Upper lobe of left lung (tissue), 6 donors: Measurements from ENCODE around the gene BICRA. TPM values are rescaled to one million over a fixed set of nuclear protein-coding genes. Genes with fewer than 3 reads are reported as not detected.
A peak's percentile ranks its signal among the peaks of the same experiment; 100 is the strongest.

Experiments used
- ATAC-seq, 2 donors: fragments of 200-7000 bp; cut with Tn5 transposase; one replicate each; pipeline ENCODE4 v1.9.1; 2022; ENCODE audit warnings: mild to moderate bottlenecking in 2 of 2, moderate library complexity in 2 of 2; ENCODE audit not compliant: low FRiP score in 2 of 2
- DNase-seq, 2 donors: peaks; one replicate each; pipeline ENCODE4 v3.0.0-alpha.2; 2019 to 2020
- H3K27ac ChIP-seq, 4 donors: fragments of 200-600 bp; sonication (generic); one replicate each; pipeline ENCODE4 v1.5.1; 2016 to 2019
- H3K27me3 ChIP-seq, 4 donors: fragments of 200-600 bp; sonication (generic); one replicate each; pipeline ENCODE4 v1.5.1; 2017 to 2019
- H3K36me3 ChIP-seq, 4 donors: fragments of 200-600 bp; sonication (generic); one replicate each; pipeline ENCODE4 v1.5.1; 2016 to 2019
- H3K4me1 ChIP-seq, 4 donors: fragments of 200-600 bp; sonication (generic); one replicate each; pipeline ENCODE4 v1.5.1; 2018 to 2019
- H3K4me3 ChIP-seq, 4 donors: fragments of 200-600 bp; sonication (generic); one replicate each; pipeline ENCODE4 v1.5.1; 2017 to 2019; ENCODE audit warnings: mild to moderate bottlenecking in 2 of 4, moderate library complexity in 1 of 4
- H3K9me3 ChIP-seq, 4 donors: fragments of 200-600 bp; sonication (generic); one replicate each; pipeline ENCODE4 v1.5.1; 2018 to 2019
- CTCF ChIP-seq, 6 experiments: fragments of 450-650 bp in 4 of 6; fragments of 200-600 bp in 2 of 6; sonication (generic) in 2 of 6; IDR thresholded peaks; one replicate each; pipeline ENCODE4 v1.5.1; 2016 to 2019; ENCODE audit warnings: antibody characterized with exemption in 6 of 6
- EP300 ChIP-seq, 4 donors: sonication (generic); formaldehyde crosslinking; IDR thresholded peaks; one replicate each; pipeline ENCODE4 v1.5.1; 2017; ENCODE audit warnings: antibody characterized with exemption in 4 of 4, control low read depth in 2 of 4
- POLR2A ChIP-seq, 4 donors: fragments of 450-650 bp; IDR thresholded peaks; one replicate each; pipeline ENCODE4 v1.5.1; 2016 to 2017; ENCODE audit warnings: antibody characterized with exemption in 4 of 4, mild to moderate bottlenecking in 2 of 4
- POLR2AphosphoS5 ChIP-seq, 2 donors: sonication (generic); formaldehyde crosslinking; IDR thresholded peaks; one replicate each; pipeline ENCODE4 v1.5.1; 2017; ENCODE audit warnings: antibody characterized with exemption in 2 of 2
- WGBS, 2 donors: methylation state at CpG; one replicate each; pipeline ENCODE4 v1.1.5; 2017 to 2018; 5-methylcytosine and 5-hydroxymethylcytosine counted together
- total RNA-seq, 6 donors: library from RNA; depleted of rRNA in 4 of 6; stranded (reverse); fragments of >200 nt in 4 of 6; gene quantifications; one replicate each; pipeline versions ENCODE4 v1.1.0 to v1.2.1, GENCODE V29; 2016 to 2021
- donor health status: DM: no; HTN: no; CAD: no; lungs with moderate emphysema.
- donor health status: DM: no; HTN: yes; CAD: no; lungs with severe emphysema.

Gene BICRA
- total RNA-seq, 6 donors from 2014 or later: 5.0 to 66.1 (median 15.2) TPM

DNA sequence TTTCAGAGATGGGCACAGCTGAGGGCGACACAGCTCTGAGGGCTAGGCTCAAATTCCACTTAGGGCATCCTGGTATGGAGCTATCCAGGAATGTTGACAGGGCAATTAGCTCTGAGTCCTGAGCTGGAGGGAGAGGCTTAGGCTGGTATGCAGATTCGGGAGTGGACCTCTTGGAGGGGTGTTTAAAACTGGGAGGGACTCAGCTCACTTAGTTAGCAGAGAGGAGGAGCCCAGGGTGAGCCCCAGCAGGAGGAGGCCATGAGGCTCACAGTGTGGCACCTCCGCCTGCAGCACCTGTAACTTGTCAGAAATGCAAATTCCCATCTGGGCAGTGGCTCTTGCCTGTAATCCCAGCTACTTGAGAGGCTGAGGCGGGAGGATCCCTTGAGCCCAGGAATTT is 126.2 kb downstream of the BICRA start:
- H3K27ac ChIP-seq: peak overlapping the region in 3 of 4 donors; percentile 1 to 53 (median 7)
- ATAC-seq: peak in 1 of 2 donors; percentile 45

DNA sequence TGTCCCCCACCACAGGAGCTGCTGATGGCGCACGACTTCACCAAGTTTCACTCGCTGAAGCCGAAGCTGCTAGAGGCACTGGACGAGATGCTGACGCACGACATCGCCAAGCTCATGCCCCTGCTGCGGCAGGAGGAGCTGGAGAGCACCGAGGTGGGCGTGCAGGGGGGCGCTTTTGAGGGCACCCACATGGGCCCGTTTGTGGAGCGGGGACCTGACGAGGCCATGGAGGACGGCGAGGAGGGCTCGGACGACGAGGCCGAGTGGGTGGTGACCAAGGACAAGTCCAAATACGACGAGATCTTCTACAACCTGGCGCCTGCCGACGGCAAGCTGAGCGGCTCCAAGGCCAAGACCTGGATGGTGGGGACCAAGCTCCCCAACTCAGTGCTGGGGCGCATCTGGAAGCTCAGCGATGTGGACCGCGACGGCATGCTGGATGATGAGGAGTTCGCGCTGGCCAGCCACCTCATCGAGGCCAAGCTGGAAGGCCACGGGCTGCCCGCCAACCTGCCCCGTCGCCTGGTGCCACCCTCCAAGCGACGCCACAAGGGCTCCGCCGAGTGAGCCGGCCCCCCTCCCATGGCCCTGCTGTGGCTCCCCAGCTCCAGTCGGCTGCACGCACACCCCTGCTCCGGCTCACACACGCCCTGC is 132.1 kb downstream of the BICRA start:
- Histone ChIP-seq H3K36me3 (peaks cover 7 to 62% (median 37%) of the 10 kb centered on the region in 4 donors), H3K4me3 (no peak overlapping the region), H3K9me3 (no peaks in the 10 kb centered on the region), H3K27ac (peak overlapping the region in 3 of 4 donors; percentile 83 to 96 (median 91)), H3K4me1 (peaks cover 27 to 34% (median 30%) of the 10 kb centered on the region in 4 donors), H3K27me3 (no peaks in the 10 kb centered on the region)
- TF ChIP-seq POLR2AphosphoS5 (IDR thresholded peaks at IDR 0.05): no peak
- no peak for TF ChIP-seq CTCF (IDR thresholded peaks at IDR 0.05)
- no peak for TF ChIP-seq EP300 (IDR thresholded peaks at IDR 0.05)
- no peak for TF ChIP-seq POLR2A (IDR thresholded peaks at IDR 0.05)
- ATAC-seq (no peak), DNase-seq (peak in 1 of 2 donors; percentile 85)
- 92 to 95% methylated on average over 41 to 48 of the region's 48 CpGs for WGBS, 2 donors

More for the DNA sequence above, 126.2 kb downstream of the BICRA start:
- WGBS, 2 donors: 72 to 90% methylated on average over 4 of the region's 4 CpGs
- Histone ChIP-seq H3K36me3 (peaks cover 7 to 94% (median 26%) of the 10 kb centered on the region in 4 donors), H3K4me1 (peaks cover 0 to 15% (median 6%) of the 10 kb centered on the region in 4 donors), H3K27me3 (no peaks in the 10 kb centered on the region), H3K4me3 (no peak overlapping the region), H3K9me3 (no peaks in the 10 kb centered on the region)
- no peak for DNase-seq
- TF ChIP-seq POLR2AphosphoS5 (IDR thresholded peaks at IDR 0.05): no peak
- TF ChIP-seq CTCF (IDR thresholded peaks at IDR 0.05): no peak
- no peak for TF ChIP-seq EP300 (IDR thresholded peaks at IDR 0.05)
- no peak for TF ChIP-seq POLR2A (IDR thresholded peaks at IDR 0.05)

DNA sequence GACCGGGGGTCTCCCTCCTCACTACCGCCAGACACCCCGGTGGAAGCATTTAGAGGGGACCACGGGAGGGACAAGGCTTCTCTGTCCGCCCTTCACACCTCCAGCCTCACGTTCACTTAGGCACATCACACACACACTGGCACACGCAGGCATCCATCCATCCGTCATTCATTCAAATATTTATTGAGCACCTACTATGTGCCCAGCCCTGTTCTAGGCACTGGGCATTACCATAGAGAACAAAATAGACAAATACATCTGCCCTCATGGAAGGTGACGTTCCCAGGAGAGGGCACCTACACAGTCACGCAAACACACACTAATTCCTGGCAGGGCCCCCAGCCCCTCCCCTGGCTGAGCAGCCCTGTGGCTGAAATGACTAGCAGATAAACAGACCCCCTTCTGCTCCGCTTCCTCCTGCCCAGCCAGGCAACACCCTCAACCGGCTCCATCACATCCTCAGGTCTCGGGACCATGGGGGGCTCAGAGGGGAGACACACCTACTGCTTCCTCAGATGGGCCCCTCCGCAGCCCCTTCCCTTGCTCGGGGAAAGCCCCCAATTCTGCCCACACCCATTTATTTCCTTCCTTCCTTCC is 132.7 kb downstream of the BICRA start:
- 76 to 80% methylated on average over 15 of the region's 15 CpGs for WGBS, 2 donors
- H3K27ac ChIP-seq: peak overlapping the region; percentile 55 to 96 (median 87)

DNA sequence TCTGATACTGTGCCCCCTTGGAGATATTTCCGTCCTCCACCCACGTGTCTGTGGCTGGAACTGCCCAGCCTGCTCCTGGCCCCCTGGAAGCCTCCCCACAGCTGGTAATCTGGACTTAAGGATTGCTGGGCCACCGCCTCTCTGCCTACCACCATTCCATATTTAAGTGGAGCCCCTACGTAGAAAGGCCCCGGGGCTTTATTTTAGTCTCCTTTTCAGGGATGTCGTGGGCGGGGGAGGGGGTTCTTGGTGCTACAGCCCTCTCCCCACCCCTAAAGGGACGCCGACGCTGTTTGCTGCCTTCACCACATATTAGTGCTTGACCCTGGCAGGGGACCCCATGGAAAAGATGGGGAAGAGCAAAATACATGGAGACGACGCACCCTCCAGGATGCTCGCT is 133.7 kb downstream of the BICRA start:
- Histone ChIP-seq H3K27ac (peak overlapping the region; percentile 83 to 96 (median 90)), H3K4me1 (peaks cover 39 to 50% (median 44%) of the 10 kb centered on the region in 4 donors), H3K4me3 (peak overlapping the region in 3 of 4 donors; percentile 34 to 53 (median 48)), H3K36me3 (peaks cover 4 to 53% (median 35%) of the 10 kb centered on the region in 4 donors), H3K27me3 (no peaks in the 10 kb centered on the region), H3K9me3 (no peaks in the 10 kb centered on the region)
- no peak for DNase-seq
- WGBS, 2 donors: 46 to 69% methylated on average over 13 of the region's 13 CpGs
- TF ChIP-seq POLR2AphosphoS5 (IDR thresholded peaks at IDR 0.05): no peak
- no peak for TF ChIP-seq POLR2A (IDR thresholded peaks at IDR 0.05)
- no peak for ATAC-seq

More for the DNA sequence above, 132.7 kb downstream of the BICRA start:
- no peaks in the 10 kb centered on the region for H3K9me3 ChIP-seq
- peaks cover 4 to 56% (median 31%) of the 10 kb centered on the region in 4 donors for H3K36me3 ChIP-seq
- peaks cover 34 to 41% (median 36%) of the 10 kb centered on the region in 4 donors for H3K4me1 ChIP-seq
- H3K27me3 ChIP-seq: no peaks in the 10 kb centered on the region
- H3K4me3 ChIP-seq: no peak overlapping the region
- TF ChIP-seq EP300 (IDR thresholded peaks at IDR 0.05): no peak
- TF ChIP-seq CTCF (IDR thresholded peaks at IDR 0.05): no peak
- no peak for TF ChIP-seq POLR2AphosphoS5 (IDR thresholded peaks at IDR 0.05)
- no peak for TF ChIP-seq POLR2A (IDR thresholded peaks at IDR 0.05)
- no peak for DNase-seq
- no peak for ATAC-seq
